T-cell (primary cell): ENCODE data around the gene RASSF8. TPM values are rescaled to one million over a fixed set of nuclear protein-coding genes. Genes with fewer than 3 reads are reported as not detected.

Experiments
- ATAC-seq, 4 experiments: fragments of 200-7000 bp in 3 of 4; fragments of 150-1000 bp in 1 of 4; cut with Tn5 transposase; replicated peaks in 1 of 4; 1 replicate in 3 of 4; 2 replicates in 1 of 4; pipeline ENCODE4 v1.10.0; 2021; ENCODE audit warnings: moderate library complexity in 3 of 4, mild to moderate bottlenecking in 2 of 4, moderate number of reproducible peaks in 1 of 4
- CTCF ChIA-PET, 2 donors: fragments of 300-600 bp; sonication (Branson Sonifier 250); formaldehyde crosslinking; loops; one replicate each; lab custom pipeline; 2022; ENCODE audit warnings: antibody characterized with exemption in 2 of 2; lab: Charles Lee
- POLR2A ChIA-PET, 2 donors: fragments of 300-600 bp; sonication (Branson Sonifier 250); formaldehyde crosslinking; loops; one replicate each; lab custom pipeline; 2022; ENCODE audit warnings: antibody characterized with exemption in 2 of 2; lab: Charles Lee
- DNase-seq, 35 experiments: peaks; one replicate each; pipeline versions ENCODE4 v3.0.0 to v3.0.0-alpha.2; 2013 to 2023
- H3K27ac ChIP-seq: one replicate; pipeline ENCODE4 v1.5.1; 2013; ENCODE audit warnings: low read length
- H3K27me3 ChIP-seq, 2 experiments: replicated peaks in 1 of 2; 1 replicate in 1 of 2; 2 replicates in 1 of 2; pipeline versions ENCODE4 v1.6.1 to v1.7.0; 2013; ENCODE audit warnings: low read length in 1 of 2, mixed read lengths in 1 of 2; ENCODE audit not compliant: control insufficient read depth in 2 of 2, insufficient read depth in 2 of 2; ENCODE audit errors: extremely low read depth in 1 of 2
- H3K36me3 ChIP-seq, 2 donors: 1 replicate in 1 of 2; 2 replicates in 1 of 2; pipeline versions ENCODE4 v1.6.1 to v1.7.0; 2013; ENCODE audit warnings: low read length in 1 of 2; ENCODE audit not compliant: control insufficient read depth in 2 of 2, insufficient read depth in 1 of 2; ENCODE audit errors: extremely low read depth in 1 of 2
- H3K4me1 ChIP-seq, 2 experiments: 1 replicate in 1 of 2; 2 replicates in 1 of 2; pipeline versions ENCODE4 v1.6.1 to v1.7.0; 2013; ENCODE audit warnings: low read length in 2 of 2, mixed read lengths in 1 of 2; ENCODE audit not compliant: insufficient read depth in 2 of 2, control insufficient read depth in 1 of 2; ENCODE audit errors: extremely low read depth in 1 of 2
- H3K4me3 ChIP-seq, 2 donors: 1 replicate in 1 of 2; 2 replicates in 1 of 2; pipeline versions ENCODE4 v1.5.1 to v1.7.0; 2013; ENCODE audit warnings: mild to moderate bottlenecking in 2 of 2, low read length in 1 of 2, moderate library complexity in 1 of 2; ENCODE audit not compliant: control insufficient read depth in 1 of 2; ENCODE audit errors: extremely low read depth in 1 of 2
- H3K9me3 ChIP-seq: 2 replicates; pipeline ENCODE4 v1.7.0; 2013
- H3K27ac Mint-ChIP-seq, 2 donors: one replicate each; pipeline ENCODE4 v1.8.0; 2020 to 2021; ENCODE audit warnings: mild to moderate bottlenecking in 2 of 2, mixed read lengths in 2 of 2
- H3K27me3 Mint-ChIP-seq, 2 donors: one replicate each; pipeline ENCODE4 v1.8.0; 2021 to 2022; ENCODE audit warnings: mixed read lengths in 2 of 2
- H3K36me3 Mint-ChIP-seq: one replicate; pipeline ENCODE4 v1.8.0; 2021; ENCODE audit warnings: mixed read lengths
- H3K4me1 Mint-ChIP-seq, 3 donors: one replicate each; pipeline ENCODE4 v1.8.0; 2020 to 2022; ENCODE audit warnings: mixed read lengths in 3 of 3, mild to moderate bottlenecking in 1 of 3
- H3K4me3 Mint-ChIP-seq, 3 donors: one replicate each; pipeline ENCODE4 v1.8.0; 2020 to 2022; ENCODE audit warnings: mild to moderate bottlenecking in 3 of 3, mixed read lengths in 3 of 3, moderate library complexity in 3 of 3
- H3K9me3 Mint-ChIP-seq, 3 donors: one replicate each; pipeline ENCODE4 v1.8.0; 2020 to 2022; ENCODE audit warnings: mixed read lengths in 3 of 3
- WGBS: methylation state at CpG from one replicate; pipeline ENCODE4 v1.1.5; 2013; ENCODE audit warnings: missing lambda C conversion rate; ENCODE audit not compliant: insufficient coverage; 5-methylcytosine and 5-hydroxymethylcytosine counted together
- total RNA-seq, 35 experiments: library from RNA in 6 of 35; stranded (reverse) in 6 of 35; fragments of 120-200 nt in 1 of 35; gene quantifications; one replicate each; pipeline versions ENCODE4 v1.2.1 to v1.2.4 and lab custom pipeline; 2013 to 2026

The RASSF8 gene
- total RNA-seq, 5 donors from 2014 or later (not counting 1 experiment from before 2014, with no cell fraction given) = 0.50 to 0.98 (median 0.73) TPM; not detected in 1

DNA sequence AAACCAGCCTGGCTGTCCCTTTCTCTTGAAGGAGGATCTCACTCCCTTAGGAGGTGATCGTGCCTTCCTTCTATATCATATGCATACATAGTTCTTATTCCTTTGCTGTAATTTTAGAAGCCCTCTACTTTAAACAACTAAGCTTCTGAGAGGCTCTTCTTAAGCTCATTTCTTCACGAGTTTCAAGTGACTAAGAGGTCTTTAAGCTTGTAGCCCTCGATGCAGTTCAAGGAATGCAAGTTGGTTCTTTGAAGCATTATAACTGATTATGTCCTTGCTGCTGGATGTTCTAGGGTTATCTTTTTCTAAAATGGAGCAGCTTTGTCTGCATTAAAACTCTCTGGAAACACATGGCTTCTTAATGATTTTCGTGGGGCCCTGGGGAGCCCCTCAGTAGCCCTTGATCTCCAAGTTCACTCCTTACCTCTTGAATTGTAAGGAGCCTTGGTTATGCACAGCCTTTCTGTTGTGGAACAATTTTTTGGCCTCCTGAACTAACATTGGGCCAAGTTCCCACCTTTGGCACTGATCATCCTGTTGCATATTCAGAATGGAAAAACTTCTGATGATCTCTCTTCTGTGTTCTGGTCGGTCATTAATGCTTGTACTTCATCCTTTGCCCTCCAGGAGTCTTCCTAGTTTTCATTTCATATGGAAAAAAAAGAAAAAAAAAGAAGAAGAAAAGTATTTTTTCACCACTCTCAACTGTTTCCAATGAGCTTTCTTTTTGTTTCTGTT lies 12.6 kb downstream of the RASSF8 start:
- H3K27ac ChIP-seq = no peak overlapping the region
- peaks cover 0 to 5% of the 10 kb centered on the region in 2 experiments for H3K27me3 ChIP-seq
- Mint-ChIP-seq H3K4me1 (no peaks in the 10 kb centered on the region), H3K9me3 (no peaks in the 10 kb centered on the region), H3K36me3 (no peaks in the 10 kb centered on the region), H3K27me3 (peaks cover 14 to 29% of the 10 kb centered on the region in 2 donors), H3K27ac (no peak overlapping the region), H3K4me3 (no peak overlapping the region)
- H3K4me1 ChIP-seq = no peaks in the 10 kb centered on the region
- CTCF ChIA-PET = interaction anchor here in 1 of 2 donors (0.6 kb wide), 1 partner anchor 13 kb away, joined by 3 read pairs; no protein-coding TSS in a partner anchor
- no peak overlapping the region for H3K4me3 ChIP-seq
- ATAC-seq (no peak), DNase-seq (no peak)
- H3K36me3 ChIP-seq = no peaks in the 10 kb centered on the region
- POLR2A ChIA-PET = no interaction called here
- no peaks in the 10 kb centered on the region for H3K9me3 ChIP-seq
- no CpG with 5 or more reads among the region's 5 CpGs for whole genome bisulfite sequencing

DNA sequence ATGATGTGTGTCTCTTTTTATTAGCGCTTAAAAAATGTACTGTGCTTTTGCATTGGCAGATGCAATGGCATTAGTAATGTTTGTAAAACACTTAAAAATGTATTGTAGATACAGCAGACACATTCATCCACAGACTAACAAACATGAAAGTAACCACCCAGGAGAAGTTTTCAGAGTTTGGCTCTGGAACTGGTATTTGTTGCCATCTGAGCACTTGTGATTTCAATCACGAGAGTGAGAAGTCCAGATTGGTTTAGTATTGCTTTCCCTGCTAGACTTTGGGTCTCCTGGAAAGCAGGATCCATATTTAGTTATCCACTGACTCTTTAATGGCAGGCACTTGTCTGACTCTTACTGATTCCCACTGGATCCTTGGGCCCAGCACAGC lies 13.2 kb downstream of the RASSF8 start:
- peaks cover 0 to 2% (median 2%) of the 10 kb centered on the region in 3 donors for H3K4me1 Mint-ChIP-seq
- no peaks in the 10 kb centered on the region for H3K36me3 Mint-ChIP-seq
- CTCF ChIA-PET = interaction anchor here in 1 of 2 donors (0.6 kb wide), 1 partner anchor 12 kb away, joined by 3 read pairs; no protein-coding TSS in a partner anchor
- no CpG with 5 or more reads among the region's 2 CpGs for WGBS
- H3K9me3 Mint-ChIP-seq = no peaks in the 10 kb centered on the region
- peaks cover 14 to 29% of the 10 kb centered on the region in 2 donors for H3K27me3 Mint-ChIP-seq
- no peaks in the 10 kb centered on the region for H3K4me1 ChIP-seq
- ATAC-seq (no peak), DNase-seq (no peak)
- POLR2A ChIA-PET = no interaction called here
- H3K27ac ChIP-seq = no peak overlapping the region
- H3K4me3 ChIP-seq = no peak overlapping the region
- peaks cover 0 to 5% of the 10 kb centered on the region in 2 experiments for H3K27me3 ChIP-seq
- no peaks in the 10 kb centered on the region for H3K9me3 ChIP-seq
- H3K4me3 Mint-ChIP-seq = no peak overlapping the region
- H3K27ac Mint-ChIP-seq = no peak overlapping the region
- H3K36me3 ChIP-seq = no peaks in the 10 kb centered on the region

DNA sequence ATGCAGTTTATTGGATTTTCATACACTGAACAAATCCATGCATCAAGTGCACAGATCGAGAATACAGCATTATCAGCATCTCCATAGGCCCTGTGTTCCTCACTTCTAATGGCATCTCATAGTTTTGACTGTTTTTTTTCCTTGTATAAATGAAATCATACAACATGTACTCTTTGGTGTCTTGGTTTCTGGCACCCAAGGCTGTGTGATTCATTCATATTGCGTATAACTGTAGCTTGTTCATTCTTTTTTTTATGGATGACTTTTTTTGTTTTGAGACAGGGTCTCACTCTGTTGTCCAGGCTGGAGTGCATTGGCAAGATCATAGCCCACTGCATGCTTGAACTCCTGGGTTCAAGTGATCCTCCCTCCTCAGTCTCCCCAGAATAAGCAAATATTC lies 14.3 kb downstream of the RASSF8 start:
- Mint-ChIP-seq H3K9me3 (no peaks in the 10 kb centered on the region), H3K27me3 (peaks cover 13 to 26% of the 10 kb centered on the region in 2 donors), H3K4me1 (peaks cover 0 to 6% (median 4%) of the 10 kb centered on the region in 3 donors), H3K27ac (no peak overlapping the region), H3K36me3 (no peaks in the 10 kb centered on the region), H3K4me3 (no peak overlapping the region)
- no peaks in the 10 kb centered on the region for H3K9me3 ChIP-seq
- H3K4me3 ChIP-seq = no peak overlapping the region
- ChIA-PET CTCF (no interaction called here), POLR2A (no interaction called here)
- no peaks in the 10 kb centered on the region for H3K4me1 ChIP-seq
- no peaks in the 10 kb centered on the region for H3K36me3 ChIP-seq
- no peak overlapping the region for H3K27ac ChIP-seq
- DNase-seq = no peak
- H3K27me3 ChIP-seq = peaks cover 0 to 3% of the 10 kb centered on the region in 2 experiments
- ATAC-seq = no peak
- 100% methylated on average over 1 of the region's 2 CpGs for WGBS

DNA sequence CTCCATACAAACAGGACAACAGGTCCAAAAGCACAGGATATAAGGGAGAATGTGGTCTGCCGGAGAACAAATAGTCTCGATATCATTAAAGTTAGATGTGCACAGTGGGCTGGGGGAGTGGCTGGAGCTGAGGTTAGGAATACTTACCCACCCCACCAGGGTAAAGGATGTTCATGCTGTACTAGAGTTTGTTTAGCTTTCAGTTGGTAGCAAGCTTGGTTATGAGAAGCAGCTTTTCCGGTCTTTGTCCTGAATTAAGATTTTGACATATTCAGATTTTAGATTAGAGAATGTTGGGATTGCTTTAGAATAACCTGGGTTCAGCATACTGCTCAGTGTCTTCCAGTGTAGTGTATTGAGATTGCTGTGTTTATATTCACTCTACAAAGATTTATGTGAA lies 16.7 kb downstream of the RASSF8 start:
- Histone ChIP-seq H3K9me3 (no peaks in the 10 kb centered on the region), H3K27me3 (peaks cover 0 to 3% of the 10 kb centered on the region in 2 experiments), H3K4me1 (no peaks in the 10 kb centered on the region), H3K4me3 (no peak overlapping the region), H3K36me3 (no peaks in the 10 kb centered on the region), H3K27ac (no peak overlapping the region)
- H3K4me3 Mint-ChIP-seq = no peak overlapping the region
- DNase-seq (no peak), ATAC-seq (no peak)
- H3K36me3 Mint-ChIP-seq = no peaks in the 10 kb centered on the region
- H3K27me3 Mint-ChIP-seq = peaks cover 9 to 21% of the 10 kb centered on the region in 2 donors
- H3K9me3 Mint-ChIP-seq = no peaks in the 10 kb centered on the region
- peaks cover 0 to 6% (median 4%) of the 10 kb centered on the region in 3 donors for H3K4me1 Mint-ChIP-seq
- ChIA-PET CTCF (interaction anchor here in 1 of 2 donors (0.5 kb wide), 1 partner anchor 639 kb away, joined by 3 read pairs; no protein-coding TSS in a partner anchor), POLR2A (no interaction called here)
- WGBS = no CpG with 5 or more reads among the region's 3 CpGs
- no peak overlapping the region for H3K27ac Mint-ChIP-seq

DNA sequence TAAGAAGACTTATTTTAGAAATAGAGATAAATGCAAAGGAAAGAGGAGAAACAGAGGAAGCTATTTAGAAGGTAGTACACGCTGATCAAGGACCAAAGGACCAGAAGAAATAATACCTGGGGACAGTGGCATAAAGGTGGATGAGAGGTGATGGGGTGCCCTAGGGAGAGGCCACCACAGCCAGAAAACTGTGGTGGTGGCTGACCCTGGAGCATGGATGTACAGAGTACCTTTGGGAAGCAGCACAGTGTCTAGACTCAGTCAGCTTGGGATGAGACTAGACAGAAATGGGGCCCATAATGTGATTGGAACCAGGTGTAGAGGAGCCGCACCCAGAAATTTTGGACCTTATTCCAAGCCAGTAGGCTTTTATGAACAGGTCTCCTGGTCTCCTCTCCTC lies 17.2 kb downstream of the RASSF8 start:
- peaks cover 0 to 6% (median 4%) of the 10 kb centered on the region in 3 donors for H3K4me1 Mint-ChIP-seq
- POLR2A ChIA-PET = no interaction called here
- H3K27ac Mint-ChIP-seq = no peak overlapping the region
- Histone ChIP-seq H3K27me3 (no peaks in the 10 kb centered on the region), H3K4me3 (no peak overlapping the region), H3K4me1 (no peaks in the 10 kb centered on the region), H3K27ac (no peak overlapping the region), H3K36me3 (no peaks in the 10 kb centered on the region), H3K9me3 (no peaks in the 10 kb centered on the region)
- DNase-seq (no peak), ATAC-seq (no peak)
- CTCF ChIA-PET = interaction anchor here in 1 of 2 donors (0.5 kb wide), 1 partner anchor 639 kb away, joined by 3 read pairs; no protein-coding TSS in a partner anchor
- H3K4me3 Mint-ChIP-seq = no peak overlapping the region
- no peaks in the 10 kb centered on the region for H3K9me3 Mint-ChIP-seq
- peaks cover 6 to 17% of the 10 kb centered on the region in 2 donors for H3K27me3 Mint-ChIP-seq
- WGBS = 61% methylated on average over 1 of the region's 2 CpGs
- no peaks in the 10 kb centered on the region for H3K36me3 Mint-ChIP-seq

DNA sequence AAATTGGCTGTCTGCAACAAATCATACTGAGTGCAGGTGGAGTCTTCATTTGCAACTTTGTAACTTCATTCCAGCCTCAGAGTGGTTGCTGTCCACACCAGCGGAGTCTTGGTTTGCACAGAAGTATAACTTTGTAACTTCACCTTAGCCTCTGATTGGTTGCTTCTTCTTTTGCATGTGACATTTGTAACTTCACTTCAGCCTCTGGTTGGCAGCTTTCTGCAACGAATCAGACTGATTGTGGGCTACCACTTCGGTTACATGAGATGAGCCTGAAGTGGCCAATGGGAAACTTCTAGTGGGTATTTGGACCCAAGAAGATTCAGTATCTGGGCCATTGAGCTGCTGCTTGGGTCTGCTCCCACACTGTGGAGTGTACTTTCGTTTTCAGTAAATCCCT lies 17.8 kb downstream of the RASSF8 start:
- ATAC-seq = no peak
- ChIA-PET POLR2A (no interaction called here), CTCF (no interaction called here)
- WGBS = 77% methylated on average over 4 of the region's 4 CpGs
- Histone ChIP-seq H3K27ac (no peak overlapping the region), H3K4me3 (no peak overlapping the region), H3K27me3 (no peaks in the 10 kb centered on the region), H3K36me3 (no peaks in the 10 kb centered on the region), H3K9me3 (no peaks in the 10 kb centered on the region), H3K4me1 (no peaks in the 10 kb centered on the region)
- Mint-ChIP-seq H3K4me1 (peaks cover 0 to 6% (median 4%) of the 10 kb centered on the region in 3 donors), H3K9me3 (no peaks in the 10 kb centered on the region), H3K27me3 (peaks cover 4 to 15% of the 10 kb centered on the region in 2 donors), H3K36me3 (no peaks in the 10 kb centered on the region), H3K27ac (no peak overlapping the region), H3K4me3 (no peak overlapping the region)
- DNase-seq = no peak
